PC-9 (cell line): ENCODE data around the gene PHEX.

Source experiments
- EZH2 ChIP-seq: fragments of 200-600 bp; sonication (generic); IDR thresholded peaks from 2 replicates; pipeline ENCODE4 v1.8.0; 2017; ENCODE audit warnings: antibody characterized with exemption, low read depth
- TF ChIP-seq, protein P1 (sequence below): fragments of 200-600 bp; sonication (generic); conservative IDR thresholded peaks from 2 replicates; pipeline ENCODE4 v1.6.1; 2017; ENCODE audit warnings: mixed run types, antibody characterized with exemption, mild to moderate bottlenecking, moderate library complexity

DNA sequence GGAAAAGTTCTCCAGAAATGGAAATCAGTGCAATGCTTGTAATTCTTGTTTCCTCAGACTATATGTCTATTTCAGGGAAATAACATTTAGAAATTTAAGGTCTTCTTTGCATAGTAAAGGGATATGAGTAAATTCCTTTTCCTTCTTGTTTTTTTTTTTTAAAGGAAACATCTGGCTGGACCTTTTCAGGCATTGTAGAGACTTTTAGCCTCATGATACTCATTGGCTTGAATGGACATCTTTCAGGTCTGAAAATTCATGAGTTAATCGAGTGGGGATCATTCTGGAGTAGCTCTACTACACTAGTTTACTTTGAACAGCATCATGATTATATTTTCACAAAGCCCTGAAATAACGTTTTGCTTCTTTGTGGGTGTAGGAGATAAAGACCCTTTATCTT lies 152.0 kb downstream of the PHEX start:
- TF ChIP-seq, protein P1, sequence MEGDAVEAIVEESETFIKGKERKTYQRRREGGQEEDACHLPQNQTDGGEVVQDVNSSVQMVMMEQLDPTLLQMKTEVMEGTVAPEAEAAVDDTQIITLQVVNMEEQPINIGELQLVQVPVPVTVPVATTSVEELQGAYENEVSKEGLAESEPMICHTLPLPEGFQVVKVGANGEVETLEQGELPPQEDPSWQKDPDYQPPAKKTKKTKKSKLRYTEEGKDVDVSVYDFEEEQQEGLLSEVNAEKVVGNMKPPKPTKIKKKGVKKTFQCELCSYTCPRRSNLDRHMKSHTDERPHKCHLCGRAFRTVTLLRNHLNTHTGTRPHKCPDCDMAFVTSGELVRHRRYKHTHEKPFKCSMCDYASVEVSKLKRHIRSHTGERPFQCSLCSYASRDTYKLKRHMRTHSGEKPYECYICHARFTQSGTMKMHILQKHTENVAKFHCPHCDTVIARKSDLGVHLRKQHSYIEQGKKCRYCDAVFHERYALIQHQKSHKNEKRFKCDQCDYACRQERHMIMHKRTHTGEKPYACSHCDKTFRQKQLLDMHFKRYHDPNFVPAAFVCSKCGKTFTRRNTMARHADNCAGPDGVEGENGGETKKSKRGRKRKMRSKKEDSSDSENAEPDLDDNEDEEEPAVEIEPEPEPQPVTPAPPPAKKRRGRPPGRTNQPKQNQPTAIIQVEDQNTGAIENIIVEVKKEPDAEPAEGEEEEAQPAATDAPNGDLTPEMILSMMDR: no peak
- TF ChIP-seq EZH2: no peak
